K562 (cell line): ENCODE results near the gene C16orf78. TPM values are rescaled to one million over a fixed set of nuclear protein-coding genes. Genes with fewer than 3 reads are reported as not detected.

Experiments used
- ATAC-seq: fragments of 200-7000 bp; cut with Tn5 transposase; 3 replicates; pipeline ENCODE4 v1.9.1; 2020; ENCODE audit warnings: moderate library complexity
- BruUV-seq: library from RNA; stranded (reverse); fragments of 400-500 nt; replicated peaks from 2 replicates; lab custom pipeline; 2021; lab: Mats Ljungman, UMichigan
- CTCF ChIA-PET: fragments of 300-600 bp; formaldehyde crosslinking; extraction: SDS; loops from one replicate; lab custom pipeline; 2021; ENCODE audit warnings: low intra/inter-chr PET ratio; lab: Yijun Ruan, JAX
- POLR2A ChIA-PET: fragments of 300-600, 350-650 bp; sonication (Branson Sonifier 250); formaldehyde crosslinking; extraction: SDS; loops from one replicate; lab custom pipeline; 2021; ENCODE audit warnings: antibody characterized with exemption, inconsistent platforms; lab: Yijun Ruan, JAX
- DNase-seq, 4 experiments: peaks; one replicate each; pipeline versions ENCODE4 v3.0.0 to v3.0.0-alpha.2; 2011 to 2018; ENCODE audit warnings: low spot score in 3 of 4, mixed read lengths in 3 of 4; ENCODE audit errors: extremely low read depth in 1 of 4
- FAIRE-seq: peaks from 2 replicates; lab custom pipeline; 2011; peaks lifted over from hg19 to GRCh38; lab: Jason Lieb, UNC
- H2AFZ ChIP-seq: 2 replicates; pipeline ENCODE4 v1.6.0; 2011; ENCODE audit warnings: low read depth, low read length, control low read depth, inconsistent platforms
- H3K27ac ChIP-seq: fragments of 200-600 bp; 3 replicates; pipeline ENCODE4 v1.8.0; 2011; ENCODE audit warnings: low read depth, mild to moderate bottlenecking, control low read depth, inconsistent platforms, low read length, moderate library complexity, mixed read lengths; ENCODE audit errors: extremely low read depth
- H3K27me3 ChIP-seq, 2 experiments: fragments of 300-600 bp in 1 of 2; 2 replicates in 1 of 2; 3 replicates in 1 of 2; pipeline versions ENCODE4 v1.6.0 to v1.8.0; 2011; ENCODE audit warnings: inconsistent platforms in 2 of 2, low read length in 2 of 2, mild to moderate bottlenecking in 1 of 2, mixed read lengths in 1 of 2, moderate library complexity in 1 of 2; ENCODE audit not compliant: control insufficient read depth in 2 of 2, insufficient read depth in 2 of 2
- H3K36me3 ChIP-seq: fragments of 300-600 bp; 3 replicates; pipeline ENCODE4 v1.8.0; 2011; ENCODE audit warnings: mild to moderate bottlenecking, low read length, inconsistent platforms; ENCODE audit not compliant: control insufficient read depth, insufficient read depth
- H3K4me1 ChIP-seq, 2 experiments: fragments of 200-600 bp in 1 of 2; replicated peaks in 1 of 2; 2 replicates in 1 of 2; 3 replicates in 1 of 2; pipeline versions ENCODE4 v1.5.1 to v1.8.0; 2011; ENCODE audit warnings: inconsistent platforms in 2 of 2, low read length in 2 of 2, mild to moderate bottlenecking in 1 of 2, mixed read lengths in 1 of 2, moderate library complexity in 1 of 2; ENCODE audit not compliant: control insufficient read depth in 2 of 2, insufficient read depth in 2 of 2
- H3K4me2 ChIP-seq: 2 replicates; pipeline ENCODE4 v1.6.1; 2011; ENCODE audit warnings: low read length, control low read depth, inconsistent platforms, mixed read lengths; ENCODE audit not compliant: insufficient read depth
- H3K4me3 ChIP-seq: fragments of 200-600 bp; sonication (generic), shearing (Covaris generic); 2 replicates; pipeline ENCODE4 v1.5.1; 2016; ENCODE audit warnings: control low read depth, inconsistent platforms
- H3K79me2 ChIP-seq: fragments of 200-600 bp; 3 replicates; pipeline ENCODE4 v1.8.0; 2011; ENCODE audit warnings: low read length, inconsistent platforms; ENCODE audit not compliant: control insufficient read depth, insufficient read depth
- H3K9ac ChIP-seq, 2 experiments: 2 replicates each; pipeline versions ENCODE4 v1.6.0 to v1.6.1; 2011; ENCODE audit warnings: low read depth in 2 of 2, low read length in 2 of 2, control low read depth in 1 of 2, inconsistent platforms in 1 of 2, mild to moderate bottlenecking in 1 of 2, mixed read lengths in 1 of 2; ENCODE audit not compliant: insufficient read depth in 1 of 2
- H3K9me1 ChIP-seq: one replicate; pipeline ENCODE4 v1.6.0; 2011; ENCODE audit warnings: inconsistent platforms, mild to moderate bottlenecking, low read length, moderate library complexity; ENCODE audit not compliant: control insufficient read depth, insufficient read depth
- H3K9me3 ChIP-seq: replicated peaks from 2 replicates; pipeline ENCODE4 v1.5.1; 2011; ENCODE audit warnings: low read depth, low read length, inconsistent platforms; ENCODE audit not compliant: control insufficient read depth, insufficient read depth
- H4K20me1 ChIP-seq: replicated peaks from 2 replicates; pipeline ENCODE4 v1.6.1; 2011; ENCODE audit warnings: low read length, inconsistent platforms, mixed read lengths; ENCODE audit not compliant: control insufficient read depth, insufficient read depth
- FOS ChIP-seq: IDR thresholded peaks from 3 replicates; pipeline ENCODE4 v1.6.1; 2011; ENCODE audit not compliant: insufficient read length; ENCODE audit errors: extremely low read depth
- HMG20B ChIP-seq: fragments of 250-450 bp; sonication (Bioruptor Pico); IDR thresholded peaks from 2 replicates; pipeline ENCODE4 v1.5.0; 2021; ENCODE audit warnings: mild to moderate bottlenecking
- HNRNPUL1 ChIP-seq: fragments of 200-400 bp; formaldehyde crosslinking; IDR thresholded peaks from 2 replicates; pipeline ENCODE4 v1.6.1; 2017; ENCODE audit warnings: low read length
- NBN ChIP-seq: fragments of 450-650 bp; IDR thresholded peaks from 2 replicates; pipeline ENCODE4 v1.6.1; 2016; ENCODE audit warnings: low read depth, mild to moderate bottlenecking
- RBM14 ChIP-seq: fragments of 200-400 bp; formaldehyde crosslinking; IDR thresholded peaks from 2 replicates; pipeline ENCODE4 v1.6.1; 2018; ENCODE audit warnings: low read depth, mild to moderate bottlenecking, low read length, moderate library complexity, borderline replicate concordance; ENCODE audit not compliant: insufficient read depth
- ZNF133 ChIP-seq: fragments of 250-450 bp; sonication (Bioruptor Pico); IDR thresholded peaks from 2 replicates; pipeline ENCODE4 v1.4.0; 2020; ENCODE audit warnings: mild to moderate bottlenecking
- whole genome bisulfite sequencing: fragments of 100-300 bp; shearing (Covaris generic); methylation state at CpG from one replicate; pipeline ENCODE4 v1.1.6; 2016; ENCODE audit warnings: low coverage, mixed read lengths; ENCODE audit not compliant: insufficient coverage; ENCODE audit errors: missing lambda C conversion rate; 5-methylcytosine and 5-hydroxymethylcytosine counted together
- in situ Hi-C: fragments of 300-500 bp; cut with MboI; formaldehyde crosslinking; loops from 4 replicates; pipeline ENCODE4 v1.15.0; 2018; ENCODE audit warnings: inconsistent platforms, mixed read lengths
- intact Hi-C: fragments of 100-400 bp; cut with micrococcal nuclease; formaldehyde crosslinking; loops from 2 replicates; pipeline ENCODE4 v1.14.2; 2022
- polyA plus RNA-seq, 8 experiments: library from polyadenylated mRNA; depleted of rRNA in 4 of 8; stranded (reverse) in 5 of 8; unstranded in 3 of 8; fragments of >200 nt; fragmentation: Nextera tagmentation in 2 of 8; fragmentation: Illumina TruSeq in 1 of 8; extraction: Ambion mirVana in 2 of 8; extraction: Trizol in 1 of 8; gene quantifications; 2 replicates each; pipeline versions ENCODE4 v1.2.1 to v1.2.3, GENCODE V29; 2011 to 2014; ENCODE audit warnings: inconsistent platforms in 1 of 8, missing spikeins in 1 of 8
- total RNA-seq, 7 experiments: library from RNA; depleted of rRNA in 6 of 7; stranded (reverse); fragments of >200 nt in 6 of 7; fragmentation: Illumina TruSeq in 2 of 7; extraction: Trizol in 2 of 7; gene quantifications; 2 replicates each; pipeline versions ENCODE4 v1.2.1 to v1.2.3, GENCODE V29; 2011 to 2021; ENCODE audit warnings: low replicate concordance in 1 of 7
- TF ChIP-seq, protein P1 (sequence below): fragments of 150-350 bp; conservative IDR thresholded peaks from 2 replicates; pipeline ENCODE4 v1.6.1; 2014; ENCODE audit warnings: low read length
- TF ChIP-seq, protein P2 (sequence below): fragments of 250-450 bp; sonication (Bioruptor Pico); IDR thresholded peaks from 2 replicates; pipeline ENCODE4 v1.8.0; 2022; ENCODE audit warnings: inconsistent platforms, mild to moderate bottlenecking, moderate library complexity, borderline replicate concordance
- TF ChIP-seq, protein P3 (sequence below): fragments of 450-650 bp; IDR thresholded peaks from 2 replicates; pipeline ENCODE4 v1.6.1; 2016; ENCODE audit warnings: low read depth
- TF ChIP-seq, protein P4 (sequence below): sonication (generic); formaldehyde crosslinking; IDR thresholded peaks from 2 replicates; pipeline ENCODE4 v1.9.0; 2022; ENCODE audit warnings: mild to moderate bottlenecking, missing genetic modification reagents

The C16orf78 gene
- total and polyA plus RNA-seq, 9 of the 15 experiments (the other 6 are each of a cell fraction or from before 2014, with no cell fraction given), result not detected

DNA sequence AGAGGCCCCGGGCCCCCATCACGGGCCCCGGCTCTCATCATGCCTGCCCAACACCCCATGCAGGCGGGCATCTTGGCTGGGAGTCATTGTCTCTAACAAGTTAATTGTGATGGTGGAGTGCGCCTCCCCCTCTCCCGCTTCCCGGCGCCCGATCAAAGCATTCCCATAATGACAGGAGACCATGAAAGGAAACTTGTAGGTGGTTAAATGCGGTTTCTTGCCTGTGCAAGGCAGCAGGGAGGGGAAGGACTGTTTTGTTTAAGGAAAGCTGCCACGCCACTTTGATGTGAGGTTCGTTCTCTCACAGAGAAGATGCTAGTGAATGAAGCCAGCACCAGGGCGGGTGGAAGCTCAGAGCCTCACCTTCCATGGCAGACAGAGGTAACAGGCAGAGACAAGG lies 45.4 kb downstream of the C16orf78 start:
- FAIRE-seq (no peak), ATAC-seq (no peak), DNase-seq (no peak)
- H3K79me2 ChIP-seq, result no peaks in the 10 kb centered on the region
- intact Hi-C loops (no loop called here), in situ Hi-C loops (no loop called here)
- H3K4me2 ChIP-seq, result no peak overlapping the region
- no peaks in the 10 kb centered on the region for H3K36me3 ChIP-seq
- no peak overlapping the region for H3K4me3 ChIP-seq
- H3K27ac ChIP-seq, result no peak overlapping the region
- H2AFZ ChIP-seq, result no peak overlapping the region
- H3K9ac ChIP-seq, result no peak overlapping the region
- ChIA-PET CTCF (no interaction called here), POLR2A (no interaction called here)
- H3K9me3 ChIP-seq, result no peaks in the 10 kb centered on the region
- no peaks in the 10 kb centered on the region for H3K9me1 ChIP-seq
- H3K27me3 ChIP-seq, result peaks cover 0 to 33% of the 10 kb centered on the region in 2 experiments; a peak in 2 of 5 replicates
- H4K20me1 ChIP-seq, result no peaks in the 10 kb centered on the region
- WGBS, result 2% methylated on average over 12 of the region's 13 CpGs
- no peaks in the 10 kb centered on the region for H3K4me1 ChIP-seq
- BruUV-seq, result no TSS peak
- TF ChIP-seq HNRNPUL1, result no peak
- TF ChIP-seq, protein P1, sequence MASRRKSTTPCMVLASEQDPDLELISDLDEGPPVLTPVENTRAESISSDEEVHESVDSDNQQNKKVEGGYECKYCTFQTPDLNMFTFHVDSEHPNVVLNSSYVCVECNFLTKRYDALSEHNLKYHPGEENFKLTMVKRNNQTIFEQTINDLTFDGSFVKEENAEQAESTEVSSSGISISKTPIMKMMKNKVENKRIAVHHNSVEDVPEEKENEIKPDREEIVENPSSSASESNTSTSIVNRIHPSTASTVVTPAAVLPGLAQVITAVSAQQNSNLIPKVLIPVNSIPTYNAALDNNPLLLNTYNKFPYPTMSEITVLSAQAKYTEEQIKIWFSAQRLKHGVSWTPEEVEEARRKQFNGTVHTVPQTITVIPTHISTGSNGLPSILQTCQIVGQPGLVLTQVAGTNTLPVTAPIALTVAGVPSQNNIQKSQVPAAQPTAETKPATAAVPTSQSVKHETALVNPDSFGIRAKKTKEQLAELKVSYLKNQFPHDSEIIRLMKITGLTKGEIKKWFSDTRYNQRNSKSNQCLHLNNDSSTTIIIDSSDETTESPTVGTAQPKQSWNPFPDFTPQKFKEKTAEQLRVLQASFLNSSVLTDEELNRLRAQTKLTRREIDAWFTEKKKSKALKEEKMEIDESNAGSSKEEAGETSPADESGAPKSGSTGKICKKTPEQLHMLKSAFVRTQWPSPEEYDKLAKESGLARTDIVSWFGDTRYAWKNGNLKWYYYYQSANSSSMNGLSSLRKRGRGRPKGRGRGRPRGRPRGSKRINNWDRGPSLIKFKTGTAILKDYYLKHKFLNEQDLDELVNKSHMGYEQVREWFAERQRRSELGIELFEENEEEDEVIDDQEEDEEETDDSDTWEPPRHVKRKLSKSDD, result no peak
- TF ChIP-seq, protein P2, sequence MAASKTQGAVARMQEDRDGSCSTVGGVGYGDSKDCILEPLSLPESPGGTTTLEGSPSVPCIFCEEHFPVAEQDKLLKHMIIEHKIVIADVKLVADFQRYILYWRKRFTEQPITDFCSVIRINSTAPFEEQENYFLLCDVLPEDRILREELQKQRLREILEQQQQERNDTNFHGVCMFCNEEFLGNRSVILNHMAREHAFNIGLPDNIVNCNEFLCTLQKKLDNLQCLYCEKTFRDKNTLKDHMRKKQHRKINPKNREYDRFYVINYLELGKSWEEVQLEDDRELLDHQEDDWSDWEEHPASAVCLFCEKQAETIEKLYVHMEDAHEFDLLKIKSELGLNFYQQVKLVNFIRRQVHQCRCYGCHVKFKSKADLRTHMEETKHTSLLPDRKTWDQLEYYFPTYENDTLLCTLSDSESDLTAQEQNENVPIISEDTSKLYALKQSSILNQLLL, result no peak
- no peak for TF ChIP-seq RBM14
- TF ChIP-seq, protein P3, sequence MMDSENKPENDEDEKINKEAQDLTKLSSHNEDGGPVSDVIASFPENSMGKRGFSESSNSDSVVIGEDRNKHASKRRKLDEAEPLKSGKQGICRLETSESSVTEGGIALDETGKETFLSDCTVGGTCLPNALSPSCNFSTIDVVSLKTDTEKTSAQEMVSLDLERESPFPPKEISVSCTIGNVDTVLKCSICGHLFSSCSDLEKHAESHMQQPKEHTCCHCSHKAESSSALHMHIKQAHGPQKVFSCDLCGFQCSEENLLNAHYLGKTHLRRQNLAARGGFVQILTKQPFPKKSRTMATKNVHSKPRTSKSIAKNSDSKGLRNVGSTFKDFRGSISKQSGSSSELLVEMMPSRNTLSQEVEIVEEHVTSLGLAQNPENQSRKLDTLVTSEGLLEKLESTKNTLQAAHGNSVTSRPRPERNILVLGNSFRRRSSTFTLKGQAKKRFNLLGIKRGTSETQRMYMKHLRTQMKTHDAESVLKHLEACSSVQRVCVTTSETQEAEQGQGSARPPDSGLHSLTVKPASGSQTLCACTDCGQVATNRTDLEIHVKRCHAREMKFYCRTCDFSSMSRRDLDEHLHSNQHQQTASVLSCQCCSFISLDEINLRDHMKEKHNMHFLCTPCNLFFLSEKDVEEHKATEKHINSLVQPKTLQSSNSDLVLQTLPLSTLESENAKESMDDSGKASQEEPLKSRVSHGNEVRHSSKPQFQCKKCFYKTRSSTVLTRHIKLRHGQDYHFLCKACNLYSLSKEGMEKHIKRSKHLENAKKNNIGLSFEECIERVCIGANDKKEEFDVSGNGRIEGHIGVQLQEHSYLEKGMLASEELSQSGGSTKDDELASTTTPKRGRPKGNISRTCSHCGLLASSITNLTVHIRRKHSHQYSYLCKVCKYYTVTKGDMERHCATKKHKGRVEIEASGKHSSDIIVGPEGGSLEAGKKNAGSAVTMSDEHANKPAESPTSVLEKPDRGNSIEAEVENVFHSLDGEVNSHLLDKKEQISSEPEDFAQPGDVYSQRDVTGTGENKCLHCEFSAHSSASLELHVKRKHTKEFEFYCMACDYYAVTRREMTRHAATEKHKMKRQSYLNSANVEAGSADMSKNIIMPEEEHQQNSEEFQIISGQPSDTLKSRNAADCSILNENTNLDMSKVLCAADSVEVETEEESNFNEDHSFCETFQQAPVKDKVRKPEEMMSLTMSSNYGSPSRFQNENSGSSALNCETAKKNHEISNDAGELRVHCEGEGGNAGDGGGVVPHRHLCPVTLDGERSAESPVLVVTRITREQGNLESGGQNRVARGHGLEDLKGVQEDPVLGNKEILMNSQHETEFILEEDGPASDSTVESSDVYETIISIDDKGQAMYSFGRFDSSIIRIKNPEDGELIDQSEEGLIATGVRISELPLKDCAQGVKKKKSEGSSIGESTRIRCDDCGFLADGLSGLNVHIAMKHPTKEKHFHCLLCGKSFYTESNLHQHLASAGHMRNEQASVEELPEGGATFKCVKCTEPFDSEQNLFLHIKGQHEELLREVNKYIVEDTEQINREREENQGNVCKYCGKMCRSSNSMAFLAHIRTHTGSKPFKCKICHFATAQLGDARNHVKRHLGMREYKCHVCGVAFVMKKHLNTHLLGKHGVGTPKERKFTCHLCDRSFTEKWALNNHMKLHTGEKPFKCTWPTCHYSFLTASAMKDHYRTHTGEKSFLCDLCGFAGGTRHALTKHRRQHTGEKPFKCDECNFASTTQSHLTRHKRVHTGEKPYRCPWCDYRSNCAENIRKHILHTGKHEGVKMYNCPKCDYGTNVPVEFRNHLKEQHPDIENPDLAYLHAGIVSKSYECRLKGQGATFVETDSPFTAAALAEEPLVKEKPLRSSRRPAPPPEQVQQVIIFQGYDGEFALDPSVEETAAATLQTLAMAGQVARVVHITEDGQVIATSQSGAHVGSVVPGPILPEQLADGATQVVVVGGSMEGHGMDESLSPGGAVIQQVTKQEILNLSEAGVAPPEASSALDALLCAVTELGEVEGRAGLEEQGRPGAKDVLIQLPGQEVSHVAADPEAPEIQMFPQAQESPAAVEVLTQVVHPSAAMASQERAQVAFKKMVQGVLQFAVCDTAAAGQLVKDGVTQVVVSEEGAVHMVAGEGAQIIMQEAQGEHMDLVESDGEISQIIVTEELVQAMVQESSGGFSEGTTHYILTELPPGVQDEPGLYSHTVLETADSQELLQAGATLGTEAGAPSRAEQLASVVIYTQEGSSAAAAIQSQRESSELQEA, result no peak
- TF ChIP-seq HMG20B (CRISPR knock-in tag), result no peak
- TF ChIP-seq FOS, result no peak
- TF ChIP-seq NBN, result no peak
- TF ChIP-seq ZNF133 (CRISPR knock-in tag), result no peak
- TF ChIP-seq, protein P4, sequence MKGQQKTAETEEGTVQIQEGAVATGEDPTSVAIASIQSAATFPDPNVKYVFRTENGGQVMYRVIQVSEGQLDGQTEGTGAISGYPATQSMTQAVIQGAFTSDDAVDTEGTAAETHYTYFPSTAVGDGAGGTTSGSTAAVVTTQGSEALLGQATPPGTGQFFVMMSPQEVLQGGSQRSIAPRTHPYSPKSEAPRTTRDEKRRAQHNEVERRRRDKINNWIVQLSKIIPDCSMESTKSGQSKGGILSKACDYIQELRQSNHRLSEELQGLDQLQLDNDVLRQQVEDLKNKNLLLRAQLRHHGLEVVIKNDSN (CRISPR knock-in tag), result no peak
